GM12878 (cell line): ENCODE measurements around the gene NALF2.

Experiments
- CHD1 ChIP-seq: IDR thresholded peaks from 2 replicates; pipeline ENCODE4 v1.6.1; 2012; ENCODE audit warnings: low read depth, low read length, improper control_type of control experiment
- DPF2 ChIP-seq: fragments of 450-650 bp; IDR thresholded peaks from 2 replicates; pipeline ENCODE4 v1.6.1; 2017; ENCODE audit warnings: mild to moderate bottlenecking
- EGR1 ChIP-seq, 2 experiments: IDR thresholded peaks; 1 replicate in 1 of 2; 2 replicates in 1 of 2; pipeline ENCODE4 v1.6.1; 2011 to 2012; ENCODE audit warnings: low read depth in 2 of 2, low read length in 2 of 2, borderline replicate concordance in 1 of 2, mild to moderate bottlenecking in 1 of 2, moderate library complexity in 1 of 2
- NFIC ChIP-seq: IDR thresholded peaks from 2 replicates; pipeline ENCODE4 v1.6.1; 2012; ENCODE audit warnings: low read depth, mild to moderate bottlenecking, inconsistent platforms, low read length, moderate library complexity
- PAX5 ChIP-seq: IDR thresholded peaks from 2 replicates; pipeline ENCODE4 v1.6.1; 2011; ENCODE audit warnings: low read depth, low read length, borderline replicate concordance
- POLR2AphosphoS5 ChIP-seq: IDR thresholded peaks from 2 replicates; pipeline ENCODE4 v1.6.1; 2011; ENCODE audit warnings: mild to moderate bottlenecking, low read length, inconsistent platforms
- TAF1 ChIP-seq: IDR thresholded peaks from 2 replicates; pipeline ENCODE4 v1.6.1; 2011; ENCODE audit warnings: mild to moderate bottlenecking, low read depth, low read length, borderline replicate concordance
- TF ChIP-seq, protein P1 (sequence below), 3 experiments: IDR thresholded peaks in 2 of 3; conservative IDR thresholded peaks in 1 of 3; 2 replicates each; pipeline ENCODE4 v1.5.1; 2011; ENCODE audit warnings: low read depth in 3 of 3, low read length in 3 of 3, mild to moderate bottlenecking in 3 of 3, control low read depth in 2 of 3, moderate library complexity in 2 of 3, inconsistent platforms in 1 of 3, mixed read lengths in 1 of 3; ENCODE audit not compliant: control insufficient read depth in 2 of 3, insufficient read depth in 1 of 3; ENCODE audit errors: extremely low read depth in 1 of 3

DNA sequence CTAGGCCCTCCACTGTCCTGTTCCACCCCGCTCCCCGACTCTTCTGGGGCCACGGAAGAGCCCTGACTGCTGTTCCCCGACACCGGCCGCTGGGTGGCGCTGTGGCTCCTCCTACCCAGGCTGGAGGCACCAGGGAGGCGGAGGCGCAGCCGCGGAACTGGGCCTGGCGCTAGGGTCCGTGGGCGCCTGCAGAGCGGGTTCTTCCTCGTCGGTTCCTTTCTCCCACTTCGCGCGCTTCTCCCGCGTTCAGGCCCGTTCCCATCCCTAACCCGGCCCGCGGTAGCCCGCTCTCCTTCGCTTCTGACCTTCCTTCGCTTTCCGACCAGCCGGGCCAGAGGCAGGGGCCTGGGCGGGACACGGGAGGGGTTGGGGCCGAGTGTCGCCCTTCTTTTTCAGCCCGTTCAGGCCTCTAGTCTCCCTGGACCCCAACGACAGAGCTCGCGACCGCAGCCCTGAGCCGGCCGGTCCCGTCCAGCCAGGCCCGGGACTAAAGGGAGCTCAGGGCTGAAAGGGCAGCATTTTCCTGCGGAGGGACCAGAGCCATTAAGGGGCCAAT lies 34.3 kb downstream of the NALF2 start:
- TF ChIP-seq POLR2AphosphoS5, result no peak
- TF ChIP-seq NFIC, result no peak
- no peak for TF ChIP-seq CHD1
- TF ChIP-seq PAX5, result no peak
- TF ChIP-seq, protein P1, sequence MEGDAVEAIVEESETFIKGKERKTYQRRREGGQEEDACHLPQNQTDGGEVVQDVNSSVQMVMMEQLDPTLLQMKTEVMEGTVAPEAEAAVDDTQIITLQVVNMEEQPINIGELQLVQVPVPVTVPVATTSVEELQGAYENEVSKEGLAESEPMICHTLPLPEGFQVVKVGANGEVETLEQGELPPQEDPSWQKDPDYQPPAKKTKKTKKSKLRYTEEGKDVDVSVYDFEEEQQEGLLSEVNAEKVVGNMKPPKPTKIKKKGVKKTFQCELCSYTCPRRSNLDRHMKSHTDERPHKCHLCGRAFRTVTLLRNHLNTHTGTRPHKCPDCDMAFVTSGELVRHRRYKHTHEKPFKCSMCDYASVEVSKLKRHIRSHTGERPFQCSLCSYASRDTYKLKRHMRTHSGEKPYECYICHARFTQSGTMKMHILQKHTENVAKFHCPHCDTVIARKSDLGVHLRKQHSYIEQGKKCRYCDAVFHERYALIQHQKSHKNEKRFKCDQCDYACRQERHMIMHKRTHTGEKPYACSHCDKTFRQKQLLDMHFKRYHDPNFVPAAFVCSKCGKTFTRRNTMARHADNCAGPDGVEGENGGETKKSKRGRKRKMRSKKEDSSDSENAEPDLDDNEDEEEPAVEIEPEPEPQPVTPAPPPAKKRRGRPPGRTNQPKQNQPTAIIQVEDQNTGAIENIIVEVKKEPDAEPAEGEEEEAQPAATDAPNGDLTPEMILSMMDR (IDR thresholded peaks at IDR 0.05 in 2 of 3, conservative IDR thresholded peaks at IDR 0.05 in 1 of 3; ENCODE audit: control insufficient read depth in 2 of 3, extremely low read depth in 1 of 3, insufficient read depth in 1 of 3, low read depth in 3 of 3, low read length in 3 of 3), result peak; percentile 44 to 71 (median 70)
- TF ChIP-seq DPF2, result no peak
- no peak for TF ChIP-seq EGR1 (IDR thresholded peaks at IDR 0.05; ENCODE audit: borderline replicate concordance in 1 of 2, low read depth in 2 of 2, low read length in 2 of 2)
- TF ChIP-seq TAF1, result no peak
